ENCODE results near the gene CHCHD10. TPM values are rescaled to one million over a fixed set of nuclear protein-coding genes. Genes with fewer than 3 reads are reported as not detected.
A peak's percentile ranks its signal among the peaks of the same experiment; 100 is the strongest.

The CHCHD10 gene
- total RNA-seq, 2 experiments from 2014 or later: 197 to 212 TPM

GRCh38 chr22:23774114-23774921 is 6.5 kb upstream of the CHCHD10 start:
- Mint-ChIP-seq H3K4me3 (no peak overlapping the region), H3K36me3 (ENCODE audit: low read depth) (no peaks in the 10 kb centered on the region), H3K4me1 (ENCODE audit: low read depth) (peaks cover 11% of the 10 kb centered on the region), H3K27me3 (no peaks in the 10 kb centered on the region), H3K9me3 (no peaks in the 10 kb centered on the region), H3K27ac (no peak overlapping the region)
- no peak for TF ChIP-seq CTCF (IDR thresholded peaks at IDR 0.05)
- DNase-seq (no peak), ATAC-seq (no peak)
- intact Hi-C loops (cut with micrococcal nuclease): loop anchor here (5.0 kb wide), 1 partner anchor 63 kb away; the partner anchor contains the start of gene DERL3
- POLR2A ChIA-PET: interaction anchor here (2.2 kb wide), 1 partner anchor 12 kb away, joined by 14 read pairs; the partner anchor contains the start of gene SMARCB1
- CTCF ChIA-PET: interaction anchor here (1.4 to 2.1 kb wide), 3 partner anchors 15 to 84 kb away, joined by 5 to 12 read pairs (median 6); partner anchors contain the start of gene SLC2A11

- DNase-seq (no peak), ATAC-seq (no peak)
- intact Hi-C loops (cut with micrococcal nuclease): loop anchor here (5.0 kb wide), 1 partner anchor 64 kb away; the partner anchor contains the start of gene DERL3
- Mint-ChIP-seq H3K4me1 (ENCODE audit: low read depth) (peaks cover 11% of the 10 kb centered on the region), H3K36me3 (ENCODE audit: low read depth) (no peaks in the 10 kb centered on the region), H3K9me3 (no peaks in the 10 kb centered on the region), H3K27ac (no peak overlapping the region), H3K27me3 (no peaks in the 10 kb centered on the region), H3K4me3 (no peak overlapping the region)
- CTCF ChIA-PET: interaction anchor here (1.6 to 3.2 kb wide), 3 partner anchors 13 to 85 kb away, joined by 3 to 12 read pairs (median 7); partner anchors contain the start of genes SLC2A11 and SMARCB1
- POLR2A ChIA-PET: interaction anchor here (1.2 to 2.2 kb wide), 2 partner anchors 8 to 13 kb away, joined by 3 to 14 read pairs; partner anchors contain the start of gene SMARCB1
- no peak for TF ChIP-seq CTCF (IDR thresholded peaks at IDR 0.05)
Observed at GRCh38 chr22:23773483-23774113, 5.8 kb upstream of the CHCHD10 start.

GRCh38 chr22:23772649-23773473 is 5.1 kb upstream of the CHCHD10 start, which contains the start of gene MMP11:
Gene MMP11, plus strand, starts transcription at chr22:23772849. Its CDS starts 22 bp downstream, at chr22:23772871.
- H3K27ac Mint-ChIP-seq: no peak within 1 kb of the TSS
- DNase-seq (peak; percentile 62), ATAC-seq (peak; percentile 57)
- POLR2A ChIA-PET: interaction anchor here (0.9 to 2.7 kb wide), 3 partner anchors 9 to 57 kb away, joined by 3 to 9 read pairs (median 3); no protein-coding TSS in a partner anchor
- H3K27me3 Mint-ChIP-seq: no peaks in the 10 kb centered on the region
- H3K36me3 Mint-ChIP-seq (ENCODE audit: low read depth): no peaks in the 10 kb centered on the region
- H3K4me1 Mint-ChIP-seq (ENCODE audit: low read depth): peaks cover 11% of the 10 kb centered on the region
- no peak for TF ChIP-seq CTCF (IDR thresholded peaks at IDR 0.05)
- intact Hi-C loops (cut with micrococcal nuclease): loop anchor here (5.0 kb wide), 1 partner anchor 64 kb away; the partner anchor contains the start of gene DERL3
- H3K9me3 Mint-ChIP-seq: no peaks in the 10 kb centered on the region
- CTCF ChIA-PET: interaction anchor here (1.6 to 3.2 kb wide), 4 partner anchors 14 to 85 kb away, joined by 3 to 12 read pairs (median 6); partner anchors contain the start of genes SLC2A11 and SMARCB1
- peak within 1 kb of the TSS; percentile 65 for H3K4me3 Mint-ChIP-seq

GRCh38 chr22:23772315-23772648 is 4.5 kb upstream of the CHCHD10 start:
- H3K27ac Mint-ChIP-seq: no peak overlapping the region
- intact Hi-C loops (cut with micrococcal nuclease): loop anchor here (5.0 kb wide), 1 partner anchor 65 kb away; the partner anchor contains the start of gene DERL3

More at GRCh38 chr22:23772315-23772648, 4.5 kb upstream of the CHCHD10 start:
- H3K27me3 Mint-ChIP-seq: no peaks in the 10 kb centered on the region
- DNase-seq: no peak
- no peak for TF ChIP-seq CTCF (IDR thresholded peaks at IDR 0.05)
- CTCF ChIA-PET: interaction anchor here (1.6 to 3.2 kb wide), 4 partner anchors 14 to 86 kb away, joined by 3 to 12 read pairs (median 6); partner anchors contain the start of genes SLC2A11 and SMARCB1
- peak overlapping the region; percentile 65 for H3K4me3 Mint-ChIP-seq
- H3K9me3 Mint-ChIP-seq: no peaks in the 10 kb centered on the region
- ATAC-seq: no peak
- POLR2A ChIA-PET: interaction anchor here (0.9 to 2.7 kb wide), 3 partner anchors 9 to 56 kb away, joined by 3 to 9 read pairs (median 3); no protein-coding TSS in a partner anchor
- peaks cover 11% of the 10 kb centered on the region for H3K4me1 Mint-ChIP-seq (ENCODE audit: low read depth)
- H3K36me3 Mint-ChIP-seq (ENCODE audit: low read depth): no peaks in the 10 kb centered on the region
